ENCODE measurements around the gene RXRA.
A peak's percentile ranks its signal among the peaks of the same experiment; 100 is the strongest.

Gene RXRA

GRCh38 chr9:134403682-134404301, 77.5 kb downstream of the RXRA start:
- DNase-seq, result peak; percentile 5 to 48

DNA sequence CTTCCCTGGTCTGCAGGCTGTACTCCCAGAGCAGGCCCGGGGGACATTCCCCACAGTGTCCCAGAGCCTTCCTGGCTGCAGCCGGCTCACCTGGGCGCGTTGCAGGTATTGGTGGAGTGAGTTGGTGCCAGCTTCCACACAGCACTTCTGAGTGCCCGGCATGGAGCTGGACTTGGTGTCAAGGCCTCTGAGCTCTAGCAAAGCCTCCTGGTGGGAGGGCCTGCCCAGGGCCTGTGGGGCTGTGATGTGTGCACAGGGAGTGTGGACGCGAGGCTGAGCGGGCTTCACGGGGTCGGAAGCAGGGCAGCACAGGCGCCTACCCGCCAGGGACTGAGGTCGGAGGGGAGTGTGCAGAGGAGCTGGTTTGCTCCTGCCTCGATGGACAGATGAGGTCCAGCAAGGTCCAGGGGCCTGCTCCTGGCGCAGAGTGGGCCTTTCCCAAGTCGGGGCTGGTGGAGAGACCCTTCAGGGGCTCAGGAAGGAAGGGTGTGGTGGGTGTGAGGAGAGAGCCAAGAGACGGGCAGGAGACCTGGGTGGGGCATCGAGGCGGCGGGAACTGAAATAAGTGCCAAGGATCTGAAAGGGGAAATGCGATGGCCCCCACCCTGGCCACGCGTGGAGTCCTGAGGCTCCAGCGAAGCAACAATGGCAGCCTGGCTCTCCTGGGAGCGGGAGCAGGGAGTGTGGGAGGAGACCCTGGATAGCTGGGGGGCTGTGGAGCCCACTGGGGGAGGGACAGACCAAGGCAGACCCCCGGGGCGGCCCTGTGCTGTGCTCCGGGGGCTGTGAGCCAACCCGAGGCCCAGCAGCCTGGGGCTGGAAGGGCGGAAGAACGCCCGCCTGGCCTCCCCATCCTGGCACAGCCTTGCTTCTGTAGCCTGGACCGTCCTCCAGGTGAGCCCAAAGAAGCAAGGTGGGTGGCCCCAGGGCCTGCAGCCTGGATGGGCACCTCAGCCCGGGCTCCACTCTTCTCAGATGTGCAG, 78.4 kb downstream of the RXRA start:
- no peak for DNase-seq

DNA sequence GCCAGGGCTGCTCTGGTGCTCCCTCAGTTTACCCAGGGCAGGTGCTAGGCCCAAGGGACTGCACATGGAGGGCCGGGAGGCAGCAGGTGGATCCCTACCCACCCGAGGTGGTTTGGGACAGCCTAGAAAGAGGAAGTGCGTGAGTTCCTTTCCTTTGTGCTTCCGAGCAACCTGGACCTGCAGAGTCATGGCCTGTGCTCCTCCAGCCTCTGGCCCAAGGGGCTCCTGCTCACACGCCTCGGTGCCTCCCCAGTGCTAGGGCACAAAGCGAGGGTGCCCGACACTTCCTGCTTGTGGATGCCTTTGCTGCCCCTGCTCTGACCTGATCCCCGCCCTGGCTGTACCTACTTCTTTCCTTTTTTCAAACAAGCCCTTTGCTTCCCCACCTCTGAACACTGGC, 79.3 kb downstream of the RXRA start:
- DNase-seq, result no peak

GRCh38 chr9:134406366-134407120, 80.3 kb downstream of the RXRA start:
- DNase-seq, result no peak

DNA sequence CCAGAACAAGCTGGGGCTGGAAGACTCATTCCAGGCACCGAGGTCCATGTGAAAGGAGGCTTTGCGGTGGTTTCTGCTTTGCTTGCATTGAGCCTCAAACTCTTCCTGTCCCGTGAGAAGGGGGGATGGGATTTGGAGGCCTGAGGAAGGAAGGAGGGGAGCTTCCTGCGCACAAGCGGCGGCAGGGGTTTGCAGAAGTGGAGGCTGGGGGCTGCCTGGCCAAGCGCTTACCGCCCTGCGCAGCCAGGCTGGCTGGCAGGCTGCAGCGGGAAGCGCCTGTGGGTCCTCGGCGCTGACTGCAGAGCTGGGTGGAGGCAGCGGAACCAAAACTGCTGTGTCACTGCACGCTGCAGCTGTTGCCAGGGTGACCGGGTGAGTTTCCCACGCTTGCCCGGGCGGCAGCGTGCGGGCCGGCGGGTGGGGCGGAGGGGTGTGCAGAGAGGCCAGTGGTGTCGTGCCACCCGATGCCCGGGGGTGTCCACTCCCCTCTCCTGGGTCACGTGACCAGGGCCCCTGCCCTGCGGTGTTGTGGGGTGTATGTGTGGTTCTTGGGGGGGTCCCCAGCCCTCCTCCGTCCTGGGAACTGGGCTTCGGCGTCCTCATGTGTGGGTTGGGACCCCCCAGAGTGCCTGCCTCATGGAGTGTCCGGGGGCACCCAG, 81.0 kb downstream of the RXRA start:
- DNase-seq, result peak; percentile 81 to 82

GRCh38 chr9:134408389-134408788, 82.1 kb downstream of the RXRA start:
- no peak for DNase-seq

GRCh38 chr9:134408939-134409737, 82.9 kb downstream of the RXRA start:
- no peak for DNase-seq

DNA sequence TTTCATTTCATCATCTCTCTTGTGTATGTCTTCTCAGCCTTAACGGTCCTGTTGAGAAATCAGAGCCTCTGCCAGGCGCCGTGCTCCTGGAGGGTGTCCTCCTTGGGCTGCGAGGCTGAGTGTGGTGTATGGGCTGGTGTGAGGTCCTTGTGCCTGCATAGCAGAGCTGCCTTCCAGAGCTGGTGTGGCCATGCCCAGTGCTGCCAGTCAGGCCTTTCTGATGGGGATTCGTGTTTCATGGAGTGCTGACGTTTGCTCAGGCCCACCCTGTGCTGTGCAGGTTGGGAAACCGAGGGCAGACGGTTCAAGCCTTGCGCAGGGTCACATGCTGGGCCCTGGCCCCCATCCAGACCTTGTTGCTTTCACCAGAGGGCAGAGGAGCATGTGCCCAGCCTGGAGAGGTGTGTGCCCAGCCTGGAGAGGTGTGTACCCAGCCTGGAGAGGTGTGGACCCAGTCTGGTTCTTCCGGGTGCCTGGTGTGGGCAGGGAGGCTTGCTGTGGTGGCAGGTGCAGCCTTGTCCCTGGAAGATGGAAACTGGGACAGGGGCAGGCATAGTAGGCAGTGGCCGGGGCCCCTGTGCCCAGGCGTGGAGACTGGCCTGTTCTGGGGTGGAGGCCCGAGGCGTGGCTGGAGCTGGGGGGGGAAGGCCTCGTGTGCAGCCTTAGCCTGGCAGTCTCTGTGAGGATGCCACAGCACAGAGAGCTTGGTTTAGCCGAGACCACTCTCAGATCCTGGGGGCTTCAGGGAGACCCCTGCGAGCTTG, 84.0 kb downstream of the RXRA start:
- DNase-seq, result no peak

- DNase-seq, result no peak
These were observed 84.6 kb downstream of the RXRA start for GRCh38 chr9:134410835-134411217.

DNA sequence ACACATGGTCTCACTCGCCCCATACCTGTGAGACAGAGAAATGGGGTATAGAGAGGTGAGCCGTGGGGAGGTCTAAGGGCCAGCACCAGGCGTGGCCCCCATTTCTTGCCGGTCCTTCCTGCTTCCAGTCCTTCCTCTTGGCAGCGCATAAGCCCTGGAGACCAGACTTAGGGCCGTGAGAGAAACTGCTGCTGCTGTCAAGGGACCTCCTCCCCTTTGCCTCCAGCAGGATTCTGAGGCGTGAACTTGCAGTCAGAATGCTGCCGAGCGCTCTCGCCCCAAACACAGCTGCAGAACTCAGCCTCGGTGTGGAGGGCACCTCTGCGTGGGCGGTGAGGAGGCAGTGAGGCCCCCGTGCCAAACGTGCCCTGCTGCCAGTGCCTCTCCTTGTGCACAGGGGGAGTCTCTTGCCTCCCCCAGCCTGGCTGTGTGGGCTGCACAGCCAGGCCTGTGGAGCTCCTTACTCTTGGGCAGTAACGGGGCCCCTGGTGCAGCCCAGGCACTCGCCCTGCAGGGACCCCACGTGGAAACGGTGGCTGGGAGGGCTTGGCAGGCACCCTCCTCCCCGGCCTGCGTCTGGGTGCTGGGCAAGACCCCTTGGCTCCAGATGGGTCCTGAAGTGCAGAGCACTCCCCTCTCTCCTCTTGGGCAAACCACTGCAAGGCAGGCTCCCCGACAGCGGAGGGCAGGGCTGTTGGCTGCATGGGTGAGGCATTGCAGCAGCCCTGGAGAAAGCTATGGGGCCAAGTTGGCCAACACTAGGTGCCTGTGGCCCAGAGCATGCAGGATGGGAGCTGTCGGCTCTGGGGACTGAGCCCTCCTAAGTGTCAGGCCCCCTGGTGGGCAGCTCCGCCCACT, 85.4 kb downstream of the RXRA start:
- no peak for DNase-seq

GRCh38 chr9:134412298-134412711, 86.0 kb downstream of the RXRA start:
- DNase-seq, result no peak

DNA sequence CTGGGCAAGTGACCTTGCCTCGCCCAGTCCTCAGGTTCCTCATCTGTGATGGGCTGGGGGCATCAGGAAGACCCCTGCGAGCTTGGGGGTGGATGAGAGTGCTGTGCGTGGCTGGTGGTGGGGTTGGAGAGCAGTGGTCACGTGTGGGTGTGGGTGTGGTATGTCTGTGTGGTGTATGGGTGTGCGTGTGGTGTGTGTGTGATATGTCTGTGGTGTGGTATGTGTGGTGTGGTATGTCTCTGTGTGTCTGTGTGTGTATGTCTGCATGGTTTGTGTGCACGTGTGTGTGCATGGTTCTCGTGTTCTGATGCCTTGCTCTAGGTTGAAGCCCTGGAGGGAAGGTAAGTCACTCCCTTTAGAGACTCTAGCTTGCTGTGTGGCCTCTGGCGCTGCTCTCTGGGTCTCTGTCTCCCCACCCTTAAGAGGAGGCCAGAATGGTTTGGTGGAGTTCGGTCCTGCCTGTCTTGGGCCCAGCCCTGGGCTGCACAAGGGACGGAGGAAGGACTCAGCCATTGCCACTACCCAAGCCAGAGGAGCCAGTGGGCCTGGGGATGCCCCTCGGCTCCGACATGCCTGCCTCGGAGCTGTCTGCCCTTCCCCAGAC, 87.0 kb downstream of the RXRA start:
- no peak for DNase-seq

GRCh38 chr9:134413890-134414623, 87.8 kb downstream of the RXRA start:
- DNase-seq, result no peak

DNA sequence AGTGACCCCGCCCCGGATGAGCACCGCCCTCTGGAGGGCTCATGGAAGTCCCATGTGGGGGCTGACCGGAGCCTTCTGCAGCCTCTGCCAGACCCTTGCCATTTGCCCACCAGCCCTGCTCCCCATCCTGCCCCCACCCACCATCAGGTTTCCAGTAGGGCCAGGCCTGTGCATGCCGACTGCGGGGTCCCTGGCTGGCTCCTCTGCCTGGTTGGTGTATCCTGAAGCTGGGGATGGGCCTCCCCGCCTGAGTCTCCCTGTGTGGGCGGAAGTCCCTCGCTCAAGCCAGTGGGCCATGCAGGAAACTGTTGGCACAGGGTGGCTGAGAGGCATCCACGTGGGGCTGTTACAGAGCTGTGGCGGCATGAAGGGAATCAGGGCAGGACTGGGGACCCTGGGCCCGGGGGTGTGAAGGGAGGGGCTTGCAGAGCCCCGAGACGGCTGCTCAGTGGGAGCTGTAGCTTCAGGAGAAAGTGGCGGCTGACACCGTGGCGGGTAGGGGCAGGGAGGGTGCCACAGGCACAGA, 88.7 kb downstream of the RXRA start:
- no peak for DNase-seq

DNA sequence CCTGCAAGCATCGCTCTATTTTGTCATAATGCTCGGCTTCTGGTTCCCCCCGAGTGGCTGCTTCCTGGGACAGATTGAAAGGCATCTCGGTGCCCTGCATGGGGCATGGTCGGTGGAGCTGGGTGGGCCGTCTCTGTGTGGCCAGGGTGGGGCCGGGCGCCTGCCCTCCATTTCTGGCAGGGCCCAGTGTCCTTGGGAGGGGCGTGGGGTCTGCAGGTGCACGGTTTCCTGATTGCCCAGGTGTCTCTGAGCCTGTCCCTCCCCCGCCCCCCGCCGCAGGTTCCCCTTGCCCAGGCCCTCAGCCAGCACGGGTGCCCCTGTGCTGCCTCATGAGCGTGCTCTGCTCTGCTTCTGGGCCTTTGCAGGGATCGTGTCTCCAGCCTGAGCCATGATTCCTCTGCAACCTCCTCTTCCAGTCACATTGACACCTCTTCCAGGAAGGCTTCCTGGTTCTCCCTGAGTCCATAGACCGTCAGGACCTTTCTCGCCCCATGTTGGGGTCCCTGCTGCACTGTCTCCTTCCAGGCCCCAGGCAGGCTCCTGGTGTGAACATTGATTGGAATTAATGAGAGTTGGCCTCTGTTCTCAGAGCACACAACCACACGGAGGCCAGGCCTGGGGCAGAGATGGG, 90.2 kb downstream of the RXRA start:
- no peak for DNase-seq

DNA sequence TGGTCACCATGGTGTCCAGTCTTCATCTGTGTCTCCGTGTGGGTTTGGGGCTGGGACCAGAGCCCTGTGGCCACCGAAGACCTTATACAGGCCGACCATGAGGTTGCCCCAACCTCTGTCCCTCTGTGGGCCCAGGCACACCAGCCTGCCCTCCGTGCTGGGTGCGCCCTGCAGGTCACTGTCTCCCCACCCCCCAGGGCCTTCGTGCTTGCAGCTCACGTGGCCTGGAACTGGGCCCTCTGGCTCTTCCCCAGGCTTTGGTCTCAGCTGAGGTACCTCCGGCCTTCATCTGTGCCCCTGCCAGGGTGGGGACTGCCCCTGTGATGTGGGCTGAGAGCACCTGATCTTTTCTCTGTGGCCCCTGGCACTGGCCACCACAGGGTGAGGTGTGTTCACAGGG, 92.1 kb downstream of the RXRA start:
- no peak for DNase-seq

DNA sequence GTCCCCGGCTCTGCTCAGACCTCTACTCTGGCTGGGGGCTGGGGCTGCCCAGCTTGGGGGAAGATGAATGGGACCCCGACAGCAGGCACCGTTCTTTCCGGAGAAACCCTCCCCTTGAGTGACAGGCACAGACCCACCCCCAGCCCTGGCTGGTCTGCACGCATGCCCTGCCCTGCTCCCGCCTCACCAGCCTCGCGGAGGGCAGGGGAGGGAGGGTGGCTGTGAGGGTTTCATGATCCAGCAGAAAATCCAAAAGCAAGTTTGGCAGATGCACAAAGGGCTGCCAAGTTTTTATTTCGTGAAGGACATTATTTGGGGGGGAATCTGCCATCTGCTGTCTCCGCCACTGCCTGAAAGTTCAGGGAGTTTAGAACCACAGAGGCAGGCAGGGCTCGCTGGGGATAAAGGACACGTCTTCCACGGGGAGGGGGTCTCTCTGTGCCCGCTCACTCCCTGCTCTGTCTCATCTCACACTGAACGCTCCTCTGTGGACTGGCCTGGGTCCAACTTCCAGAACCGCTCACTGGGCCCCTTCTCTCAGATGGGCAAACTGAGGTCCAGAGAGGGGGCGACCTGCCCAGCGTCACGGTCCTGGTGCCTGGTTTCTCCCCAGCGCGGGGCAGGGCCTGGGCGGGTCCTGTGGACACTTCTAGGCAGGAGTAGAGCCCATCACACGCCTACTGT, 92.9 kb downstream of the RXRA start:
- DNase-seq, result no peak

DNA sequence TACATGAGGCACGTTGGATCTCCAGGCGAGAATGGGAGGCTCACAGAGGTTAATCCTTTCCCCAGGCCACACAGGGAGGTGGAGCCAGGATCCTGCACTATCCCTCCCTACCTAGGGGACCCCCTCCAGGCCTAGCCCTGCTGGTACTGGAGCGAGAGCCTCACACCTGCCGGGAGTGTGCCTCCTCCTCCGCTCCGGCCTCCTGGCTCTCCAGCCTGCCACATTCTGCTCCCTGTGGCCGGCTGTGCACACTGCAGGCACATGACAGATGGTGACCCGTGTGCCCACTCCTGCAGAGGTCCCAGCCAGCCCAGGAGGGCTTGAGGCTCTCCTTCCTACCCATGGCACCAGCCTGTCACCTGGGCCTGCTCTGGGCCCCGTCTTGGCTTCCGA, 93.4 kb downstream of the RXRA start:
- DNase-seq, result no peak

All from hippocampal formation (tissue), 2 donors.